Thyroid gland (tissue), 4 donors: Measurements from ENCODE around the gene ATF2. TPM values are rescaled to one million over a fixed set of nuclear protein-coding genes. Genes with fewer than 3 reads are reported as not detected.

Experiments
- DNase-seq, 2 donors: peaks; one replicate each; pipeline ENCODE4 v3.0.0-alpha.2; 2019
- H3K27ac ChIP-seq, 3 donors: fragments of 200-600 bp; sonication (generic); 1 replicate in 2 of 3; 2 replicates in 1 of 3; pipeline ENCODE4 v1.5.1; 2016 to 2019; ENCODE audit warnings: mild to moderate bottlenecking in 1 of 3, moderate library complexity in 1 of 3
- H3K27me3 ChIP-seq: fragments of 200-600 bp; sonication (generic); one replicate; pipeline ENCODE4 v1.5.1; 2019
- H3K36me3 ChIP-seq, 2 donors: fragments of 200-600 bp; sonication (generic); one replicate each; pipeline ENCODE4 v1.5.1; 2016 to 2019
- H3K4me1 ChIP-seq, 2 donors: fragments of 200-600 bp; sonication (generic); one replicate each; pipeline ENCODE4 v1.5.1; 2017 to 2019
- H3K4me3 ChIP-seq, 3 donors: fragments of 200-600 bp; sonication (generic); replicated peaks in 1 of 3; 1 replicate in 2 of 3; 2 replicates in 1 of 3; pipeline ENCODE4 v1.5.1; 2016; ENCODE audit warnings: mild to moderate bottlenecking in 1 of 3
- H3K9me3 ChIP-seq: fragments of 200-600 bp; sonication (generic); one replicate; pipeline ENCODE4 v1.5.1; 2017
- CTCF ChIP-seq, 6 experiments: fragments of 200-600 bp in 3 of 6; fragments of 450-650 bp in 3 of 6; sonication (generic) in 3 of 6; IDR thresholded peaks; one replicate each; pipeline ENCODE4 v1.5.1; 2016 to 2019; ENCODE audit warnings: antibody characterized with exemption in 6 of 6, mild to moderate bottlenecking in 2 of 6, inconsistent platforms in 1 of 6, moderate library complexity in 1 of 6
- POLR2A ChIP-seq, 2 donors: fragments of 450-650 bp; IDR thresholded peaks; one replicate each; pipeline ENCODE4 v1.6.1; 2017; ENCODE audit warnings: antibody characterized with exemption in 2 of 2, mild to moderate bottlenecking in 2 of 2, moderate library complexity in 1 of 2
- WGBS, 2 donors: methylation state at CpG; one replicate each; pipeline ENCODE4 v1.1.5; 2017; 5-methylcytosine and 5-hydroxymethylcytosine counted together
- intact Hi-C: fragments of 100-400 bp; cut with DNase I; formaldehyde crosslinking; loops from one replicate; pipeline ENCODE4 v1.15.1; 2023
- microRNA counts, 2 donors: library from miRNA; unstranded; fragments of <30 nt; microRNA quantifications; one replicate each; lab custom pipeline; 2016 to 2017
- microRNA-seq: library from miRNA; unstranded; fragments of <30 nt; microRNA quantifications from one replicate; pipeline ENCODE4, GENCODE V29; 2016
- small RNA-seq: library from RNA; depleted of rRNA; stranded (forward); fragments of <200 nt; gene quantifications from one replicate; pipeline ENCODE3, GENCODE V24; 2016
- total RNA-seq, 4 donors: library from RNA; depleted of rRNA; stranded (reverse); fragments of >200 nt; gene quantifications; one replicate each; pipeline ENCODE4 v1.2.3, GENCODE V29; 2016

ATF2 gene
- total RNA-seq, 4 donors from 2014 or later = 64.8 to 120 (median 88.0) TPM

- no peaks in the 10 kb centered on the region for H3K9me3 ChIP-seq
- intact Hi-C loops = no loop called here
- no peak for TF ChIP-seq CTCF (IDR thresholded peaks at IDR 0.05)
- no peak for TF ChIP-seq POLR2A (IDR thresholded peaks at IDR 0.05)
- no peak overlapping the region for H3K4me3 ChIP-seq
- 94 to 95% methylated on average over 2 of the region's 2 CpGs for WGBS, 2 donors
- H3K27ac ChIP-seq = no peak overlapping the region
- H3K27me3 ChIP-seq = no peaks in the 10 kb centered on the region
- peaks cover 5 to 8% of the 10 kb centered on the region in 2 donors for H3K4me1 ChIP-seq
- no peaks in the 10 kb centered on the region for H3K36me3 ChIP-seq
- no peak for DNase-seq
Measured at GRCh38 chr2:175026385-175026784, 141.6 kb downstream of the ATF2 start.

GRCh38 chr2:175025946-175026345 lies 142.1 kb downstream of the ATF2 start:
- no peak overlapping the region for H3K4me3 ChIP-seq
- H3K36me3 ChIP-seq = no peaks in the 10 kb centered on the region
- H3K27ac ChIP-seq = no peak overlapping the region
- TF ChIP-seq POLR2A (IDR thresholded peaks at IDR 0.05) = no peak
- no peak for TF ChIP-seq CTCF (IDR thresholded peaks at IDR 0.05)
- peaks cover 5 to 8% of the 10 kb centered on the region in 2 donors for H3K4me1 ChIP-seq
- WGBS, 2 donors = 89 to 94% methylated on average over 1 of the region's 1 CpG
- H3K9me3 ChIP-seq = no peaks in the 10 kb centered on the region
- no peaks in the 10 kb centered on the region for H3K27me3 ChIP-seq
- no peak for DNase-seq
- intact Hi-C loops = no loop called here

- Histone ChIP-seq H3K4me1 (peaks cover 5 to 8% of the 10 kb centered on the region in 2 donors), H3K27ac (no peak overlapping the region), H3K36me3 (no peaks in the 10 kb centered on the region), H3K27me3 (no peaks in the 10 kb centered on the region), H3K4me3 (no peak overlapping the region), H3K9me3 (no peaks in the 10 kb centered on the region)
- WGBS, 2 donors = 96 to 98% methylated on average over 3 of the region's 3 CpGs
- DNase-seq = no peak
- intact Hi-C loops = no loop called here
- TF ChIP-seq POLR2A (IDR thresholded peaks at IDR 0.05) (no peak), CTCF (IDR thresholded peaks at IDR 0.05) (no peak)
Measured at GRCh38 chr2:175025233-175025632, 142.8 kb downstream of the ATF2 start.

- H3K9me3 ChIP-seq = no peaks in the 10 kb centered on the region
- 84 to 89% methylated on average over 3 of the region's 3 CpGs for WGBS, 2 donors
- H3K4me3 ChIP-seq = no peak overlapping the region
- H3K4me1 ChIP-seq = peaks cover 5% of the 10 kb centered on the region in 2 donors
- H3K27ac ChIP-seq = no peak overlapping the region
- H3K36me3 ChIP-seq = no peaks in the 10 kb centered on the region
- no peak for DNase-seq
- intact Hi-C loops = no loop called here
- TF ChIP-seq CTCF (IDR thresholded peaks at IDR 0.05) (no peak), POLR2A (IDR thresholded peaks at IDR 0.05) (no peak)
- no peaks in the 10 kb centered on the region for H3K27me3 ChIP-seq
Measured at GRCh38 chr2:175022923-175023322, 145.1 kb downstream of the ATF2 start.

MicroRNA genes within 50 kb of the gene (microRNA counts, 767-probe panel; counts per million panel counts)
- 0 counts per million in 2 donors for microRNA hsa-miR-933 (lab: Ali Mortazavi, UCI)

Small RNA genes lying within 50 kb of the gene (microRNA-seq; reads per million reads assigned to microRNA genes)
- not detected for gene MIR933

Small RNA genes lying within 50 kb of the gene (small RNA-seq; reads per million reads assigned to genes)
- not detected for gene MIR933
- gene RF02271 = not detected
- gene RNU6-1290P = not detected
- gene RNU6-763P = not detected

Other genes with a start within 250 kb of the ATF2 start
- 1 to 10 TPM; 7.8 to 9.7 (median 9.4) TPM for gene CHN1, start 162.8 kb downstream of the ATF2 start, total RNA-seq
- 100 to 1,000 TPM in 3 of 4 donors, 10 to 100 TPM in 1; 71.0 to 236 (median 172) TPM for gene ATP5MC3, start 13.5 kb upstream of the ATF2 start, total RNA-seq